GM13976 (cell line): ENCODE data around the gene MLXIP.

Experiments used
- DNase-seq: peaks from one replicate; pipeline ENCODE4 v3.0.0; 2012; ENCODE audit warnings: low spot score
- CTCF ChIP-seq: IDR thresholded peaks from 2 replicates; pipeline ENCODE4 v1.5.1; 2012; ENCODE audit warnings: borderline replicate concordance, mild to moderate bottlenecking; ENCODE audit not compliant: insufficient read depth; ENCODE audit errors: extremely low read depth, missing control alignments, control extremely low read depth
- in situ Hi-C: fragments of 300-500 bp; cut with MboI; formaldehyde crosslinking; loops from one replicate; pipeline ENCODE4 v1.12.0; 2022; ENCODE audit warnings: low sequenced_read_pairs, mixed read lengths, inconsistent platforms; ENCODE audit not compliant: unreplicated experiment

The MLXIP gene

DNA sequence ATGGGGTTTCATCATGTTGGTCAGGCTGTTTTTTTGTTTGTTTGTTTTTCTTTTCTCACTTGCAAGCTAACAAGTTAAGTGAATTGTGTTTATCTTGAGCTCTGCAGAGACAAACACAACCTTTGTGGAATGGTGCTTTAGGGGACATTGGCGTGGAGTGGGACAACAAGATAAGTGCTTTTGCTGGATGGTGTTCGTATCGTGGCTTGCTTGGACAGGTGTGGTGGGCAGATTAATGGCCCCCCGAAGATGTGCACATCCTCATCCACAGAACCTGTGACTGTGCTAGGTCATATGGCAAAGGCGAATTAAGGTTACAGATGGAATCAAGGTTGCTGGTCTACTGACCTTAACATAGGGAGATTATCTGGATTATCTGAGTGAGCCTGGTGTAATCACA is 7.0 kb downstream of the MLXIP start:
- DNase-seq, result no peak
- in situ Hi-C loops, result no loop called here
- TF ChIP-seq CTCF, result no peak

GRCh38 chr12:122086116-122086515 is 7.6 kb downstream of the MLXIP start:
- in situ Hi-C loops, result no loop called here

DNA sequence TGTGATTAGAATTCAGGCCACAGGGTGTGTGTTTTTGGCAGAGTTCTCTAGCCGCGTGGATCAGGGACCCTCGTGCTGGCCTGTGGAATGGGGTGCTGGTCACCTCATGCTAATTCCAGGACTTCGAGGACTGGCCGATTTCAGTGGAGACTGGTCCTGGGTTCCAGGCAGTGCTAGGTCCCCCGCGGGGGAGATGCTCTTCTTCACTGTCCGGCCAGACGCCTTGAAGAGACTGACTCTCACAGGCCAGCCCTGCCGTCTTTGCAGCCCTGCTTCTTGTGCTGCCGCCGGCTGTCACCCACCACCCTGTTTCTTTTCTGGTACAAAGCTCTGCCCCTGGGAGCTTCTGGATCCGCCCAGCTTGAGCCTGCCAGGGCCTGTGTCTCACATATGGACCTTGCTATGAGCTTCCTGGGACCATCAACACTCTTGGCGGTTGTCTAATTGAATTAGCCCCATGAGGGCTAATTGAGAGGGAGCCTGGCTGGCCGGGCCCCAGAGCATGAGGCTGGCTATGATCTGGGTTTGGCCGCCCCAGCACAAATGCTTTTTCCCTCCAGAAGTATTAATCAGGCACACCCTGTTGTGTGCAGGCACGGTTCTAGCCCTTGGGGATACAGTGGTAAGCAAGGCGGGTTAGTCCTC is 8.2 kb downstream of the MLXIP start:
- no peak for TF ChIP-seq CTCF
- in situ Hi-C loops, result no loop called here
- no peak for DNase-seq

More at GRCh38 chr12:122086116-122086515, 7.6 kb downstream of the MLXIP start:
- no peak for DNase-seq
- no peak for TF ChIP-seq CTCF

DNA sequence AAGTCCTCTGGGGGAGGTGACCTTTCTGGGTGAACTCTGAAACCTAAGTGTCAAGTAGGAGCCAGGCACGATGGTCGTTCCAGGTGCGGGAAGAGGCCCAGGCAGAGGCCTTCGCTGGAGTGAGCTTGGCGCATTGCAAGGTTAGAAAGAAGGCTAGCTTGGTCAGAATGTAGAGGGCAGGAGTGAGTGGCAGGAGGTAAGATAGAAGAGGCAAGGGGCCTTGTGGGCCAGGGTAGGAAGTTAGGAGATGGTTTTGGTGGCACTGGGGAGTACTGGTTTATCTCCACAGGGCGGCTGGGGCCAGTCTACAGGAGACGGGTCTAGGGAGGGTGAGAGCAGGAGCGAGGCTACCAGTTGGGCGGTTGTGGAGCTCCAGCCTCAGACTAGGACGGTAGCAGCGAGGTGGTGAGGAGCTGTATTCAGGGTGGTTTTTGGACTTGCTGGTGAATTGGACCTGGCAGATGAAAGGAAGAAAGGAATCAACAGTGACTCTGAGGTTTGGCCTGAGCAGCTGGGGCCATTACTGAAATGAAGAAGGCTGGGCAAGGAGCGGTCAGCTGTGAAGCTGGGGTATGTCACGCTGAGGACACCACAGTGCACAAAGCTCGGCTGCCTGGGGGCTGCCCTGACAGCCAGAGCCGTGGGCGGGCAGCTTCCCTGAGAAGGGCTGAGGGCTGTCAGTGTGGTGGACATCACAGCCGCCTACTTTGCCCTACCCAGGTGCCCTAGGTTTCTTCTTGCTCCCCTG is 9.0 kb downstream of the MLXIP start:
- no peak for TF ChIP-seq CTCF
- in situ Hi-C loops, result no loop called here
- DNase-seq, result no peak

DNA sequence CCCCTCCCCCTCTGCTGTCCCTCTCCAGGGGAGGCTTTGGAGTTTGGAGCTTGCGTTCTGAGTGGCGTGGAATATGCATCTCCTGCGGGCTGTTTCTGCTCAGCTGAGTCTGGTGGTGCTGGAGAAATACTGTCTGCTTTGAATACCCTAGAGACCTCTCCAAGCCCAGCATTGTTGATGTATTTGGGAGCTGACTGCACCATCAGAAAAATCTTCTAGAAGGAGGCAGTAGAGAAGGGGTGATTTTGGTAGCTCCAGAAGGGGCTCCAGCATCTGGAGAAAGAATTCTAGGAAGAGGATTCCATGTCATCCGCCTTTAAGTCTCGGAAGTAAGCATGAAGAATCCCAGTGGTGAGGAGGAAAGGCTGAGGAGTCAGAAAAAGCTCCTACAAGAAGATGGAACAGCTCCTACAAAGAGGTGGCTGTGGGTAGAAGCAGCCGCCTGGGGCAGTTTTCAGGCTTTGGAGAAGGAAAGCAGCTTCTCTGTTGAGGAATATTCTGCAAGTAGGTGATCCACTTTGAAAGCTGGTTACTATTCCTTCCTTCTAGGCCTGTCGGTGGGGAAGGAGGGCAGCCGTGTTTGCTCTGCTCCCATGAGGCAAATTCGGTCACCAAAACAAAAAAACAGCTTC is 9.7 kb downstream of the MLXIP start:
- DNase-seq, result no peak
- TF ChIP-seq CTCF, result no peak
- in situ Hi-C loops, result no loop called here

GRCh38 chr12:122089077-122089476 is 10.5 kb downstream of the MLXIP start:
- no peak for DNase-seq
- no peak for TF ChIP-seq CTCF
- in situ Hi-C loops, result no loop called here
